Left lung (tissue), 10 donors: ENCODE data around the gene USP33. TPM values are rescaled to one million over a fixed set of nuclear protein-coding genes. Genes with fewer than 3 reads are reported as not detected.

Experiments used
- ATAC-seq: fragments of 200-7000 bp; cut with Tn5 transposase; one replicate; pipeline ENCODE4 v1.9.1; 2020; ENCODE audit warnings: moderate library complexity
- DNase-seq, 4 donors: peaks; one replicate each; pipeline ENCODE4 v3.0.0-alpha.2; 2013 to 2020
- H3K27ac ChIP-seq, 2 donors: fragments of 200-600 bp; sonication (generic) in 1 of 2; one replicate each; pipeline versions ENCODE4 v1.5.0 to v1.8.0; 2020 to 2021
- H3K27me3 ChIP-seq, 2 donors: fragments of 200-600 bp; sonication (generic) in 1 of 2; one replicate each; pipeline versions ENCODE4 v1.5.0 to v1.8.0; 2020 to 2021
- H3K36me3 ChIP-seq, 2 donors: fragments of 200-600 bp; sonication (generic) in 1 of 2; one replicate each; pipeline versions ENCODE4 v1.5.0 to v1.8.0; 2020 to 2021
- H3K4me1 ChIP-seq, 2 donors: fragments of 200-600 bp; one replicate each; pipeline ENCODE4 v1.8.0; 2021
- H3K4me3 ChIP-seq, 2 donors: fragments of 200-600 bp; sonication (generic) in 1 of 2; one replicate each; pipeline versions ENCODE4 v1.5.0 to v1.8.0; 2020 to 2021; ENCODE audit warnings: mild to moderate bottlenecking in 1 of 2
- H3K9me3 ChIP-seq, 2 donors: fragments of 200-600 bp; sonication (generic) in 1 of 2; one replicate each; pipeline versions ENCODE4 v1.5.0 to v1.8.0; 2020 to 2021
- intact Hi-C, 2 donors: fragments of 100-400 bp; cut with DNase I; formaldehyde crosslinking; loops; one replicate each; pipeline versions ENCODE4 v1.11.2 to v1.14.2; 2022
- polyA plus RNA-seq, 6 donors: library from polyadenylated mRNA; unstranded; fragments of 120-200 nt; gene quantifications; one replicate each; pipeline ENCODE4 v1.2.1, GENCODE V29; 2013; ENCODE audit not compliant: insufficient read length in 6 of 6
- total RNA-seq, 2 donors: library from RNA; stranded (reverse); fragmentation: NEBNext Ultra II Directional; extraction: Animal tissue kit (Norgen Biotek cat#: 25700); gene quantifications; one replicate each; pipeline ENCODE4 v1.2.1, GENCODE V29; 2021
- TF ChIP-seq, protein P1 (sequence below), 2 donors: fragments of 200-600 bp; sonication (generic) in 1 of 2; IDR thresholded peaks; one replicate each; pipeline versions ENCODE4 v1.5.0 to v1.8.0; 2021; ENCODE audit warnings: antibody characterized with exemption in 2 of 2
- donor health status: DM: no; HTN: yes; CAD: no.
- donor health status: DM: no; HTN: no; CAD: no.

USP33 gene
- total and polyA plus RNA-seq, 8 donors: 50.5 to 136 (median 116) TPM

- H3K4me1 ChIP-seq: no peaks in the 10 kb centered on the region
- peaks cover 0 to 35% of the 10 kb centered on the region in 2 donors for H3K36me3 ChIP-seq
- no peak overlapping the region for H3K4me3 ChIP-seq
- TF ChIP-seq, protein P1, sequence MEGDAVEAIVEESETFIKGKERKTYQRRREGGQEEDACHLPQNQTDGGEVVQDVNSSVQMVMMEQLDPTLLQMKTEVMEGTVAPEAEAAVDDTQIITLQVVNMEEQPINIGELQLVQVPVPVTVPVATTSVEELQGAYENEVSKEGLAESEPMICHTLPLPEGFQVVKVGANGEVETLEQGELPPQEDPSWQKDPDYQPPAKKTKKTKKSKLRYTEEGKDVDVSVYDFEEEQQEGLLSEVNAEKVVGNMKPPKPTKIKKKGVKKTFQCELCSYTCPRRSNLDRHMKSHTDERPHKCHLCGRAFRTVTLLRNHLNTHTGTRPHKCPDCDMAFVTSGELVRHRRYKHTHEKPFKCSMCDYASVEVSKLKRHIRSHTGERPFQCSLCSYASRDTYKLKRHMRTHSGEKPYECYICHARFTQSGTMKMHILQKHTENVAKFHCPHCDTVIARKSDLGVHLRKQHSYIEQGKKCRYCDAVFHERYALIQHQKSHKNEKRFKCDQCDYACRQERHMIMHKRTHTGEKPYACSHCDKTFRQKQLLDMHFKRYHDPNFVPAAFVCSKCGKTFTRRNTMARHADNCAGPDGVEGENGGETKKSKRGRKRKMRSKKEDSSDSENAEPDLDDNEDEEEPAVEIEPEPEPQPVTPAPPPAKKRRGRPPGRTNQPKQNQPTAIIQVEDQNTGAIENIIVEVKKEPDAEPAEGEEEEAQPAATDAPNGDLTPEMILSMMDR (IDR thresholded peaks at IDR 0.05): no peak
- ATAC-seq (no peak), DNase-seq (no peak)
- no peaks in the 10 kb centered on the region for H3K9me3 ChIP-seq
- no peak overlapping the region for H3K27ac ChIP-seq
- intact Hi-C loops: no loop called here
- no peaks in the 10 kb centered on the region for H3K27me3 ChIP-seq
Observed at GRCh38 chr1:77741316-77741715, 18.3 kb downstream of the USP33 start.

DNA sequence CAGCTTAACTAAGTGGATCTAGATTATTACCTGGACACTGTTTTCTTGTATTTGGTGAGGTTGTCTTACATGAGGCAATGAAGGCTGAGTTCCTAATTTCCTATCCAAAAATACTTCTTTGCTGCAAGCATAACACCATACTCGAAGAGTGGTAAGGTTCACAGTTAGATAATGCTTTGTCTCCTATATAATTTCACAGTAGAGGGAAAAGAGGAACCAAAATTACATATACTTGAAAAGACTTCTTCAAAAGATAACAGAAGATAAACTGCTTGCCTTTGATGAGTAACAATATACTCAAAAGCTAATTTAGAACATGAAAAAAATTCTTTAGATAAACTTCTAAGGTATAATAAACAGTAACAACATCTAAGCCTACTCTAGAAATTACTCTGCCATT is 20.4 kb downstream of the USP33 start:
- H3K4me1 ChIP-seq: no peaks in the 10 kb centered on the region
- H3K9me3 ChIP-seq: no peaks in the 10 kb centered on the region
- H3K27ac ChIP-seq: no peak overlapping the region
- ATAC-seq (no peak), DNase-seq (no peak)
- no peaks in the 10 kb centered on the region for H3K27me3 ChIP-seq
- intact Hi-C loops: no loop called here
- H3K36me3 ChIP-seq: peaks cover 0 to 31% of the 10 kb centered on the region in 2 donors
- H3K4me3 ChIP-seq: no peak overlapping the region
- TF ChIP-seq, protein P1 (IDR thresholded peaks at IDR 0.05): no peak

DNA sequence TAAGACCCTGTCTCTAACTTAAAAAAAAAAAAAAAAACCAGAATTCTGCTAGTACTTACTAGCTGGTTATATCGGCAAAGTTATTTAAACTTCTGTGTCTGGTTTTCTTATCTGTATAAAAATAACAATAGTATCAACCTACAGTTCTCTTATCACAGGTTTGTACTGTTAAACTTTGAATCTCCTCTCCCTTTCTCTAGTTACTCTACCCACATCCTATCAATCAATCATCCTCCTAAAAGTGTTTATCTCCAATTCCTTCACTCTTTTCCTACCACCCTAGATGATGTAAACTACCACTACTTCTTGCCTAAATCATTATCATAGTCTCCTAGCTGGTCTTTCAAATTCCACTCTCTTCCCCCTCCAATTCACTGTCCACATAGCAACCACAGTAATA is 27.6 kb downstream of the USP33 start:
- intact Hi-C loops: no loop called here
- Histone ChIP-seq H3K27ac (no peak overlapping the region), H3K9me3 (no peaks in the 10 kb centered on the region), H3K4me3 (no peak overlapping the region), H3K27me3 (no peaks in the 10 kb centered on the region), H3K36me3 (peaks cover 0 to 62% of the 10 kb centered on the region in 2 donors), H3K4me1 (no peaks in the 10 kb centered on the region)
- TF ChIP-seq, protein P1 (IDR thresholded peaks at IDR 0.05): no peak
- DNase-seq (no peak), ATAC-seq (no peak)

DNA sequence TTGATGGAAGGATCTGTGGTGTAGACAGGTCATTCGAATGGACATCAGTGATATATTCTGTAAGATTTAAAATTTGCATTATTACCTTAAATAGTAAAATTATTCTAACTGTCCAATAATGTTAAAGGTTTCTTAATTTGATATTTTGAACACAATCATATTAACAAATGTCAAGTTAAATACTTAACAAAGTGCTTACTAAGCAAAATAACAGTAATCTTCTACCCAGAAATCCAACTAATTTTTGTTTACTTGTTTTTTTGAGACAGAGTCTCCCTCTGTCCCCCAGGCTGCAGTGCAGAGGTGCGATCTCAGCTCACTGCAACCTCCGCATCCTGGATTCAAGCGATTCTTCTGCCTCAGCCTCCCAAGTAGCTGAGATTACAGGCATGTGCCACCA is 33.9 kb downstream of the USP33 start:
- Histone ChIP-seq H3K36me3 (peaks cover 0 to 96% of the 10 kb centered on the region in 2 donors), H3K4me1 (no peaks in the 10 kb centered on the region), H3K27ac (no peak overlapping the region), H3K27me3 (no peaks in the 10 kb centered on the region), H3K4me3 (no peak overlapping the region), H3K9me3 (no peaks in the 10 kb centered on the region)
- intact Hi-C loops: no loop called here
- DNase-seq (no peak), ATAC-seq (no peak)
- TF ChIP-seq, protein P1 (IDR thresholded peaks at IDR 0.05): no peak

- ATAC-seq (no peak), DNase-seq (no peak)
- Histone ChIP-seq H3K27me3 (no peaks in the 10 kb centered on the region), H3K4me3 (no peak overlapping the region), H3K27ac (no peak overlapping the region), H3K9me3 (no peaks in the 10 kb centered on the region), H3K36me3 (peaks cover 3 to 99% of the 10 kb centered on the region in 2 donors), H3K4me1 (no peaks in the 10 kb centered on the region)
- TF ChIP-seq, protein P1 (IDR thresholded peaks at IDR 0.05): no peak
- intact Hi-C loops: no loop called here
Observed at GRCh38 chr1:77718181-77718580, 41.5 kb downstream of the USP33 start.
